NCI-H345 (cell line): ENCODE data around the gene MAGEA8.
"Not testable (repeated sequence)": the region's sequence is repeated elsewhere in the genome, so short reads cannot be mapped to it uniquely, and the experiment has no call there.

Experiments used
- DNase-seq: peaks from one replicate; lab custom pipeline; 2025; lab: John Stamatoyannopoulos, UW

The MAGEA8 gene

GRCh38 chrX:149903889-149904748, 23.1 kb downstream of the MAGEA8 start:
- DNase-seq: no peak

DNA sequence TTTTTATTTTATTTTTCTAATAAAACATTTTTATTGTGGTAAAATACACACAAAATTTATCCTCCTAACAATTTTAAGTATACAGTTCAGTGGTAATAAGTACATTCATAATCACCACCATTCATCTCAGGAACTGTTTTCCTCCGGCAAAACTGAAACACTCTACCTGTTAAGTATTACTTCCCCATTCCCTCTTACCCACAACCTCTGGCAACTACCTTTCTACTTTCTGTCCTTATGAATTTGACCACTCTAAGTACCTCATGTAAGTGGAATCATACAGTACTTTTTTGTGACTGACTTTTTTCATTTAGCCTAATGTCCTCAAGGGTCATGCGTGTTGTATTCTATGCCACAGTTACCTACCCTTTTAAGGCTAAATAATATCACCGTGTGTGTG, 27.3 kb downstream of the MAGEA8 start:
- no peak for DNase-seq

DNA sequence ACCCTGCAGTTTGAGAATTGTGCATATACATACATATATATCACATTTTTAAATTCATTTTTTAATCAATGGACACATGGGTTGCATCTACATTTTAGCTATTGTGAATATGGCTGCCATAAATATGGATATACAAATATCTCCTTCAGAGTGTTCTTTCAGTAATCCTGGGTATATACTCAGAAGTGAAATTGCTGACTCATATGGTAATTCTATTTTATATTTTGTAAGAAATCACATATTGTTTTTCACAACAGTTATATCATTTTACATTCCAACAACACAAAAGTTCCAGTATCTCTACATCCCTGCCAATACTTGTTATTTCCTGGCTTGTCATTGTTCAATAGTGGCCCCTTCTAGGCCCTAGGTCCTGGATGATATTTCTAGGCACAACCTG, 27.7 kb downstream of the MAGEA8 start:
- no peak for DNase-seq

- no peak for DNase-seq
These were observed 28.6 kb downstream of the MAGEA8 start for GRCh38 chrX:149909324-149910177.

DNA sequence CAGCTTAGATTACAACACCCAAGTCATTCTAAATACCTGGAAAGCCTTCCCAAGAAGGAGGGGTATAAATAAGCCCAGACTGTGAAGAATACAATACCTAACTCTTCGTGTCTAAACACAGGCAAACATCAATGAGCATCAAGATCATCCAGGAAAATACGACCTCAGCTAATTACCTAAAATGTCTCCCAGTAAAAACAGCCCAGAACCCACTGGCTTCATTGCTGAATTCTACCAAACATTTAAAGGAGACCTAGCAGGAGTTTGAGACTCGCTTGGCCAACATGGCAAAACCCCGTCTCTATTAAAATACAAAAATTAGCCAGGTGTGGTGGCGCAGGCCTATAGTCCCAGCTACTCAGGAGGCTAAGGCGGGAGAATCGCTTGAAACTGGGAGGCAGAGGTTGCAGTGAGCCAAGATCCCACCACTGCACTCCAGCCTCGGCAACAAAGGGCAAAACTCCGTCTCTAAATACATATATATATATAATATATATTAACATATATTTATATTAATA, 29.3 kb downstream of the MAGEA8 start:
- no peak for DNase-seq

GRCh38 chrX:149916745-149917392, 35.9 kb downstream of the MAGEA8 start:
- DNase-seq: no peak

DNA sequence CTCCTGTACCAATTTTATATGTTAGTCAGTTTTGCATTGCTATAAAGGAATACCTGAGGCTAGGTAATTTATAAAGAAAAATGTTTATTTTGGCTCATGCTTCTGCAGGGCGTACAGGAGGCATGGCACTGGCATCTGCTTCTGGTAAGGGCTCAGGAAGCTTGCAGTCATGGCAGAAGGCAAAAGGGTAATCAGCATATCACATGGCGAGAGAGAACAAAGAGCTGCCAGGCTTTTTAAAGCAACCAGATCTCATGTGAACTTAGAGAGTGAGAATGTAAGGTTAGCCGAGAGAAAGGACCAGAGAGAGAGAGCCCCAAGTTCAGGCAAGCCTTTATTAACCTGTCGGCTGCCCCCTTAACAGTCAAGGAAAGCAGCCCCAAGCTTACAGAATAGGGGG, 42.9 kb downstream of the MAGEA8 start:
- not testable (repeated sequence) for DNase-seq

- not testable (repeated sequence) for DNase-seq
These were observed 43.5 kb downstream of the MAGEA8 start for GRCh38 chrX:149924434-149924833.

- DNase-seq: not testable (repeated sequence)
These were observed 46.4 kb downstream of the MAGEA8 start for GRCh38 chrX:149927245-149927963.

DNA sequence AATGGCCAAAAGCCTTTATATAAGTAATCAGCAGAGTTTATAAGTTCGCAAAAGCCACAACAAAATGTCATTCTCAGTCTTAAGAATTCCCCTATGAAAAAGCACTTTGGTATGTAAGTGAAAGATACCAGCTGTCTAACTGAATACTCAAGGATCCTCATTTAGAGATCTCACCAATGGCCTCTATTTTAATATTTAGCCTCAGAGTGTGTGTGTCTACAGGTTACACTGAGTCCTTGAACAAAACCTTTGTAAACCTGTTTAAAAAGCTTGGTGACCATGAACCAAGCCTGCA, 46.9 kb downstream of the MAGEA8 start:
- DNase-seq: not testable (repeated sequence)

GRCh38 chrX:149928635-149929034, 47.7 kb downstream of the MAGEA8 start:
- DNase-seq: not testable (repeated sequence)

DNA sequence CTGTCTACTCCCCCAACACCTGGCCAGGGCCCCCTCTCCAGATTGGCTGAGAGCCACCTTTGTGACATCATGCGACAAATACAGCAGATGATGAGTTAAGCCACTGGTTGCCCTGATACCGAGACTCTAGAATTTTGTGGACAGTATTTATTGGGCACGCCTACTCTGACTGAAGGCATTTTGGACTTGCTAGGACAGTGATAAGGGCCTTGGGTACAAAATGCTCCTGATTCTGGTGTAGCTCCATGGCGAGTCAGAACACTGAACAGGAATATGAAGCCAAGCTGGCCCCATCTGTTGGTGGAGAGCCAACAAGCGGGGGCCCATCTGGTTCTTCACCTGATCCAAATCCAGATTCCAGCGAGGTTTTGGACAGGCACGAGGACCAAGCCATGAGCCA, 48.4 kb downstream of the MAGEA8 start, which contains the start of gene HSFX4:
HSFX4 (plus strand) TSS at position 174 of the 400 bp plus-strand sequence; CDS start at position 246, 72 bp downstream.
- not testable (repeated sequence) for DNase-seq

GRCh38 chrX:149931355-149931754, 50.4 kb downstream of the MAGEA8 start:
- not testable (repeated sequence) for DNase-seq

GRCh38 chrX:149932150-149932549, 51.2 kb downstream of the MAGEA8 start:
- DNase-seq: not testable (repeated sequence)

DNA sequence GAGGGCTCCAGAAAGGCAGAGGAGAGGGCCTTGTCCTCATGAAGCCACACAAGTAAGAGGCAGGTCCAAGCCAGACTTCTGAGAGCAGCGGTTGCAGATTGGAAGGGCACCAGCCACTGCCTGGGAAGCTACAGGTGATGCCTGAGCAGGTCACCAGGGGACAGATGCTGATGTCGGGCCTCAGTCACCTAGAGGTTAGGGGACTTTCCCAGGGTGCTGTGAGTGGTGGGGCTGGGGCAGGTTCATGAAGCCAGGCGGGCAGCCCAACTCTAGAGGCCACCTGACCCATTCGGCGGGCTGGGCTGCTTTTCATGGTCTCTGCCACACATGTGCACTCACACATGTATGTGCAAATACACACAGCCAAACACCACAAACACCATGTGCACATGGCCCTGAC, 52.0 kb downstream of the MAGEA8 start:
- DNase-seq: not testable (repeated sequence)

DNA sequence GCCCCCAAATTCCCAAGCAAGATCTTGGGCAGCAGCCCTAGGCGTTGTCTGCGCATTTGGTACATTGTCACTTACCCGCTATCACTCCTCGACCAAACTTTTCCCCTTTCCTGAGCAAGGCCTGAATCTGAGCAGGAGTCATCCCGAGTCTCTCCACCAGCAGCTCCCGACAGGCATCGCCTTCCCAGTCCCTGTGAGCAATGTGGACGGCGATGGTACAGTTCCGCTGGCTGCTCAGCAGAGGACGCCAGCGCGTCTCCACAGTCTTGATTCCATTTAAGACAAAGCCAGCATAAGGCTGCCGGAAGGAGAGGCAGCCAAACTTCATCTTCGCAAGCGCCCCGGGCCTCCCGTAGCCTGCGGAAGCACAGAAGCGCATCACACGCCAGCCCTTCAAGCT, 52.6 kb downstream of the MAGEA8 start:
- DNase-seq: not testable (repeated sequence)
